SK-N-SH treated with all-trans-retinoic acid at 6 μM for 48 hours (cell line): ENCODE measurements around the gene FBXW4.

ENCODE experiments used
- ATAC-seq: fragments of 200-7000 bp; cut with Tn5 transposase; 3 replicates; pipeline ENCODE4 v1.9.1; 2020; ENCODE audit warnings: mild to moderate bottlenecking, moderate library complexity
- CSDC2 ChIP-seq: fragments of 250-450 bp; sonication (Bioruptor Pico); IDR thresholded peaks from 2 replicates; pipeline ENCODE4 v1.5.0; 2020; ENCODE audit warnings: mild to moderate bottlenecking, moderate library complexity
- ESRRG ChIP-seq: fragments of 250-450 bp; sonication (Bioruptor Pico); IDR thresholded peaks from 2 replicates; pipeline ENCODE4 v1.6.1; 2021; ENCODE audit warnings: mild to moderate bottlenecking
- GLIS3 ChIP-seq: fragments of 250-450 bp; sonication (Bioruptor Pico); IDR thresholded peaks from 2 replicates; pipeline ENCODE4 v1.5.0; 2020; ENCODE audit warnings: mild to moderate bottlenecking, moderate library complexity
- ISL1 ChIP-seq: fragments of 250-450 bp; sonication (Bioruptor Pico); IDR thresholded peaks from 2 replicates; pipeline ENCODE4 v2.1.2; 2022; ENCODE audit warnings: mild to moderate bottlenecking, moderate library complexity
- PATZ1 ChIP-seq: fragments of 250-450 bp; sonication (Bioruptor Pico); IDR thresholded peaks from 2 replicates; pipeline ENCODE4 v1.8.0; 2020; ENCODE audit warnings: mild to moderate bottlenecking, moderate library complexity, borderline replicate concordance
- POU6F1 ChIP-seq: fragments of 250-450 bp; sonication (Bioruptor Pico); IDR thresholded peaks from 2 replicates; pipeline ENCODE4 v1.8.0; 2021; ENCODE audit warnings: low read depth, mild to moderate bottlenecking, moderate library complexity, borderline replicate concordance
- RARB ChIP-seq: fragments of 250-450 bp; sonication (Bioruptor Pico); IDR thresholded peaks from 2 replicates; pipeline ENCODE4 v1.8.0; 2021; ENCODE audit warnings: mild to moderate bottlenecking, moderate library complexity
- SNAI2 ChIP-seq: fragments of 250-450 bp; sonication (Bioruptor Pico); IDR thresholded peaks from 2 replicates; pipeline ENCODE4 v1.5.0; 2020; ENCODE audit warnings: mild to moderate bottlenecking, moderate library complexity
- TCF4 ChIP-seq: fragments of 250-450 bp; sonication (Bioruptor Pico); IDR thresholded peaks from 2 replicates; pipeline ENCODE4 v1.8.0; 2021; ENCODE audit warnings: mild to moderate bottlenecking, moderate library complexity, borderline replicate concordance
- ZC3H10 ChIP-seq: fragments of 250-450 bp; sonication (Bioruptor Pico); IDR thresholded peaks from 2 replicates; pipeline ENCODE4 v1.5.1; 2021; ENCODE audit warnings: mild to moderate bottlenecking, moderate library complexity
- ZFP30 ChIP-seq: fragments of 450-650 bp; formaldehyde crosslinking; IDR thresholded peaks from 2 replicates; pipeline ENCODE4 v1.5.0; 2022; ENCODE audit warnings: mild to moderate bottlenecking, moderate library complexity
- ZNF565 ChIP-seq: fragments of 450-650 bp; formaldehyde crosslinking; conservative IDR thresholded peaks from 2 replicates; pipeline ENCODE4 v1.5.0; 2020; ENCODE audit warnings: low read depth, mild to moderate bottlenecking, moderate library complexity
- ZNF8 ChIP-seq: fragments of 450-650 bp; formaldehyde crosslinking; IDR thresholded peaks from 2 replicates; pipeline ENCODE4 v1.5.0; 2020; ENCODE audit warnings: mild to moderate bottlenecking, moderate library complexity
- TF ChIP-seq, protein P1 (sequence below): fragments of 250-450 bp; sonication (Bioruptor Pico); IDR thresholded peaks from 2 replicates; pipeline ENCODE4 v1.5.0; 2020; ENCODE audit warnings: mild to moderate bottlenecking, moderate library complexity
- TF ChIP-seq, protein P2 (sequence below): fragments of 250-450 bp; sonication (Bioruptor Pico); IDR thresholded peaks from 2 replicates; pipeline ENCODE4 v1.5.1; 2021; ENCODE audit warnings: mild to moderate bottlenecking, moderate library complexity
- TF ChIP-seq, protein P3 (sequence below): fragments of 250-450 bp; sonication (Bioruptor Pico); IDR thresholded peaks from 2 replicates; pipeline ENCODE4 v1.5.1; 2020; ENCODE audit warnings: low read depth, mild to moderate bottlenecking, moderate library complexity

The FBXW4 gene

DNA sequence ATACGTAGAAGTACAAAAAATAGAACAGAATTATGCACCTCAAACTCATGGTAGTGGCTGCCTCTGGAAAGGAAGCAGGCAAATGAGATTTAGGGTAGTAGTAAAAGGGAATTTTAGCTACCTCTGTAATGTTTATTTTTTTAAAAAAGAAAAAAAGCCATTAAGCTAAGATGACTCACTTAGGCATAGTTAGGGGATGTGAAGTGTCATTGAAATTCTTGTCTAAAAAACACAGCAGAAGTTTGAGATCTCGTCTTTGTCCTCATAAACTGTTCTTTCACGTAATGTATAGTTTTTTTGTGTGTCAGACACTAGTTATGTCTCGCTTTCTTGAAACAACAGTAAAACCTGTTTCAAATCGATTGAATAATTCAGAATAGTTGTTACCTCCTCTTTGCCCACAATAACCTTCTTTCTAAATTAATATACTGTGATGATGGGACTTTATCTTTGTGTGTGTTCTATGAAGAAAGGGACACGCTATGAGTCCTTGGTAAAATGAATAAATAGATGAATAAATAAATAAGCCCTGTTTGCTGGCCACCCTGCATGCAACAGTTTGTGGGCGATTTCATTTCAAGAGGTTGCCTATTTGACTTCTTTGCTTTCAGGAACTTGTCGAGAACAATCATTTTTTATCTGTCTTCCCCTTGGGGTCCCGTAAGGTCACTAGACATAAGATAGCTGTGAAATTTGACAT, 14.5 kb upstream of the FBXW4 start:
- TF ChIP-seq SNAI2 (no peak), ZNF565 (CRISPR knock-in tag) (no peak), ZFP30 (CRISPR knock-in tag) (no peak), POU6F1 (CRISPR knock-in tag) (no peak), CSDC2 (CRISPR knock-in tag) (no peak)
- TF ChIP-seq, protein P1, sequence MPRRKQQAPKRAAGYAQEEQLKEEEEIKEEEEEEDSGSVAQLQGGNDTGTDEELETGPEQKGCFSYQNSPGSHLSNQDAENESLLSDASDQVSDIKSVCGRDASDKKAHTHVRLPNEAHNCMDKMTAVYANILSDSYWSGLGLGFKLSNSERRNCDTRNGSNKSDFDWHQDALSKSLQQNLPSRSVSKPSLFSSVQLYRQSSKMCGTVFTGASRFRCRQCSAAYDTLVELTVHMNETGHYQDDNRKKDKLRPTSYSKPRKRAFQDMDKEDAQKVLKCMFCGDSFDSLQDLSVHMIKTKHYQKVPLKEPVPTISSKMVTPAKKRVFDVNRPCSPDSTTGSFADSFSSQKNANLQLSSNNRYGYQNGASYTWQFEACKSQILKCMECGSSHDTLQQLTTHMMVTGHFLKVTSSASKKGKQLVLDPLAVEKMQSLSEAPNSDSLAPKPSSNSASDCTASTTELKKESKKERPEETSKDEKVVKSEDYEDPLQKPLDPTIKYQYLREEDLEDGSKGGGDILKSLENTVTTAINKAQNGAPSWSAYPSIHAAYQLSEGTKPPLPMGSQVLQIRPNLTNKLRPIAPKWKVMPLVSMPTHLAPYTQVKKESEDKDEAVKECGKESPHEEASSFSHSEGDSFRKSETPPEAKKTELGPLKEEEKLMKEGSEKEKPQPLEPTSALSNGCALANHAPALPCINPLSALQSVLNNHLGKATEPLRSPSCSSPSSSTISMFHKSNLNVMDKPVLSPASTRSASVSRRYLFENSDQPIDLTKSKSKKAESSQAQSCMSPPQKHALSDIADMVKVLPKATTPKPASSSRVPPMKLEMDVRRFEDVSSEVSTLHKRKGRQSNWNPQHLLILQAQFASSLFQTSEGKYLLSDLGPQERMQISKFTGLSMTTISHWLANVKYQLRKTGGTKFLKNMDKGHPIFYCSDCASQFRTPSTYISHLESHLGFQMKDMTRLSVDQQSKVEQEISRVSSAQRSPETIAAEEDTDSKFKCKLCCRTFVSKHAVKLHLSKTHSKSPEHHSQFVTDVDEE (CRISPR knock-in tag) = no peak
- TF ChIP-seq, protein P2, sequence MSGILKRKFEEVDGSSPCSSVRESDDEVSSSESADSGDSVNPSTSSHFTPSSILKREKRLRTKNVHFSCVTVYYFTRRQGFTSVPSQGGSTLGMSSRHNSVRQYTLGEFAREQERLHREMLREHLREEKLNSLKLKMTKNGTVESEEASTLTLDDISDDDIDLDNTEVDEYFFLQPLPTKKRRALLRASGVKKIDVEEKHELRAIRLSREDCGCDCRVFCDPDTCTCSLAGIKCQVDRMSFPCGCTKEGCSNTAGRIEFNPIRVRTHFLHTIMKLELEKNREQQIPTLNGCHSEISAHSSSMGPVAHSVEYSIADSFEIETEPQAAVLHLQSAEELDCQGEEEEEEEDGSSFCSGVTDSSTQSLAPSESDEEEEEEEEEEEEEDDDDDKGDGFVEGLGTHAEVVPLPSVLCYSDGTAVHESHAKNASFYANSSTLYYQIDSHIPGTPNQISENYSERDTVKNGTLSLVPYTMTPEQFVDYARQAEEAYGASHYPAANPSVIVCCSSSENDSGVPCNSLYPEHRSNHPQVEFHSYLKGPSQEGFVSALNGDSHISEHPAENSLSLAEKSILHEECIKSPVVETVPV (CRISPR knock-in tag) = no peak
- TF ChIP-seq, protein P3, sequence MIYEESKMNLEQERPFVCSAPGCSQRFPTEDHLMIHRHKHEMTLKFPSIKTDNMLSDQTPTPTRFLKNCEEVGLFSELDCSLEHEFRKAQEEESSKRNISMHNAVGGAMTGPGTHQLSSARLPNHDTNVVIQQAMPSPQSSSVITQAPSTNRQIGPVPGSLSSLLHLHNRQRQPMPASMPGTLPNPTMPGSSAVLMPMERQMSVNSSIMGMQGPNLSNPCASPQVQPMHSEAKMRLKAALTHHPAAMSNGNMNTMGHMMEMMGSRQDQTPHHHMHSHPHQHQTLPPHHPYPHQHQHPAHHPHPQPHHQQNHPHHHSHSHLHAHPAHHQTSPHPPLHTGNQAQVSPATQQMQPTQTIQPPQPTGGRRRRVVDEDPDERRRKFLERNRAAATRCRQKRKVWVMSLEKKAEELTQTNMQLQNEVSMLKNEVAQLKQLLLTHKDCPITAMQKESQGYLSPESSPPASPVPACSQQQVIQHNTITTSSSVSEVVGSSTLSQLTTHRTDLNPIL = no peak
- ATAC-seq = no peak

- TF ChIP-seq ZNF8 = no peak
- no peak for TF ChIP-seq ZNF565 (CRISPR knock-in tag)
- no peak for TF ChIP-seq ZFP30 (CRISPR knock-in tag)
- no peak for TF ChIP-seq ISL1 (CRISPR knock-in tag)
- no peak for TF ChIP-seq ESRRG (CRISPR knock-in tag)
- no peak for TF ChIP-seq POU6F1 (CRISPR knock-in tag)
- no peak for ATAC-seq
These were observed 13.9 kb upstream of the FBXW4 start for GRCh38 chr10:101708870-101709269.

- no peak for TF ChIP-seq PATZ1 (CRISPR knock-in tag)
- no peak for TF ChIP-seq GLIS3 (CRISPR knock-in tag)
- TF ChIP-seq RARB (CRISPR knock-in tag) = no peak
- no peak for TF ChIP-seq ISL1 (CRISPR knock-in tag)
- TF ChIP-seq ZC3H10 = no peak
- no peak for TF ChIP-seq TCF4 (CRISPR knock-in tag)
- no peak for TF ChIP-seq ZNF8
- TF ChIP-seq, protein P1 (CRISPR knock-in tag) = no peak
- TF ChIP-seq, protein P2 (CRISPR knock-in tag) = no peak
- TF ChIP-seq POU6F1 (CRISPR knock-in tag) = no peak
- TF ChIP-seq CSDC2 (CRISPR knock-in tag) = no peak
- no peak for ATAC-seq
These were observed 13.1 kb upstream of the FBXW4 start for GRCh38 chr10:101708073-101708472.
